ENCODE data around the gene VAPB. TPM values are rescaled to one million over a fixed set of nuclear protein-coding genes. Genes with fewer than 3 reads are reported as not detected.

VAPB gene
- total RNA-seq, 1 donor from 2014 or later: 53.8 TPM

DNA sequence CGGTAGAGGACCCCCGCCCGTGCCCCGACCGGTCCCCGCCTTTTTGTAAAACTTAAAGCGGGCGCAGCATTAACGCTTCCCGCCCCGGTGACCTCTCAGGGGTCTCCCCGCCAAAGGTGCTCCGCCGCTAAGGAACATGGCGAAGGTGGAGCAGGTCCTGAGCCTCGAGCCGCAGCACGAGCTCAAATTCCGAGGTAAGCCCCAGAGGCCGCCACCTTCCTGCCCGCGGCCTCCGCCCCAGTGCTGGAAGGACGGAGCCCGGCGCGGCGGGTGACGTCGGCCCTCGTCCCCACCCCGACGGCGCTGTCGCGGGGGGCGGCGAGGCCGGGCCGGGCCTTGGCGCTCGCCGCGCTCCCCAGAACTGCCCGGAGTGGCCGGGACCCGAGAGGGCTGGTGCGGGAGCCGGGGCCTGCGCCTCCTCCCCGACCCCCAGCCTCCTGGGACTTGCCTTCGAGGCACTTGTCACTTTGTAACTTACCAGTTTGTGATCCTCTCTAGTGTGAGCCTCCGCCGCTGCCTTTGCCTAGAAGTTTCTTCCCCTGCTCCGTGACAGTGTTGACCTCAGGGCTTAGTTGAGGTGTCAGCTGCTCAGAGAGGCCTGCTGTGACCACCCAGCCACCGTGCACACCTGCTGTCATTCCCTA, 417 bp downstream of the VAPB start:
- H3K9me3 Mint-ChIP-seq (ENCODE audit: low read depth): no peaks in the 10 kb centered on the region

DNA sequence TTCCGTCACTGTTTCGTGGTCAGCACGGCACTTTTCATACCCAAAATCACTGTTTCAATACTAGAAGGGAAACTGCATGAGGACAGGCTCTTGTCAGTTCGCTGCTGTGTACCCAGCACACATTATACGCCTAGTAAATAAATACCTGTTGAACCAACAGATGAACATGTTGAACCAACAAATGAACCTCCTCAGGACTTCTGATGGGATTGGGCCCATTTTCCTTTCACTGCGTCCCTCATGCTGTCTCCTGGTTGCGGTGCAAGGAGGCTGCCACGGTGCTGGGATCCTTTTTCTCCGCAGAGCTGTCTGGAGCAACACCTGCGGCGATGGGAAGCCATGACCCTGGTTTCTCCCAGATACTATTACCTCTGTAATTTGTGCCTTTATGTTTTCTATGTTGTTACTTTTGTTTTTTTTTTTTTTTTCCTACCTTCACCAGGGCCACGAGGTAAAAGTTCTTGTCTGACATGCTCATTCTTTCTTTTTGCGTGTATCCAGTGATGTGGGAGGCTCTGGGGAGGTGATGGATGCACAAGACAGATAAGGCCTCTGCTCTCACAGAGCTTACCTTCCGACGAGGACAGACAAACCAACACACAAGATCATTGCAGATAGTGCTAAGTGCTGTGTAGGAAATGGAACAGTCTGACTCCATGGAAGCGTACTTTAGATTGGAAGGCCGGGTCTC, 1.1 kb downstream of the VAPB start:
- peak overlapping the region; percentile 98 for H3K27ac Mint-ChIP-seq
- H3K4me3 Mint-ChIP-seq (ENCODE audit: low read depth): peak overlapping the region; percentile 88
- H3K27me3 Mint-ChIP-seq: no peaks in the 10 kb centered on the region
- TF ChIP-seq, protein P1, sequence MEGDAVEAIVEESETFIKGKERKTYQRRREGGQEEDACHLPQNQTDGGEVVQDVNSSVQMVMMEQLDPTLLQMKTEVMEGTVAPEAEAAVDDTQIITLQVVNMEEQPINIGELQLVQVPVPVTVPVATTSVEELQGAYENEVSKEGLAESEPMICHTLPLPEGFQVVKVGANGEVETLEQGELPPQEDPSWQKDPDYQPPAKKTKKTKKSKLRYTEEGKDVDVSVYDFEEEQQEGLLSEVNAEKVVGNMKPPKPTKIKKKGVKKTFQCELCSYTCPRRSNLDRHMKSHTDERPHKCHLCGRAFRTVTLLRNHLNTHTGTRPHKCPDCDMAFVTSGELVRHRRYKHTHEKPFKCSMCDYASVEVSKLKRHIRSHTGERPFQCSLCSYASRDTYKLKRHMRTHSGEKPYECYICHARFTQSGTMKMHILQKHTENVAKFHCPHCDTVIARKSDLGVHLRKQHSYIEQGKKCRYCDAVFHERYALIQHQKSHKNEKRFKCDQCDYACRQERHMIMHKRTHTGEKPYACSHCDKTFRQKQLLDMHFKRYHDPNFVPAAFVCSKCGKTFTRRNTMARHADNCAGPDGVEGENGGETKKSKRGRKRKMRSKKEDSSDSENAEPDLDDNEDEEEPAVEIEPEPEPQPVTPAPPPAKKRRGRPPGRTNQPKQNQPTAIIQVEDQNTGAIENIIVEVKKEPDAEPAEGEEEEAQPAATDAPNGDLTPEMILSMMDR (IDR thresholded peaks at IDR 0.05; ENCODE audit: unreplicated experiment): no peak
- H3K4me1 Mint-ChIP-seq (ENCODE audit: low read depth): peaks cover 17% of the 10 kb centered on the region
- no peaks in the 10 kb centered on the region for H3K9me3 Mint-ChIP-seq (ENCODE audit: low read depth)
- DNase-seq (ENCODE audit: low spot score, unreplicated experiment): no peak
- peaks cover 9% of the 10 kb centered on the region for H3K36me3 Mint-ChIP-seq (ENCODE audit: insufficient read depth)

More for the DNA sequence above, 417 bp downstream of the VAPB start:
- TF ChIP-seq, protein P1 (IDR thresholded peaks at IDR 0.05; ENCODE audit: unreplicated experiment): no peak
- Mint-ChIP-seq H3K36me3 (ENCODE audit: insufficient read depth) (peaks cover 9% of the 10 kb centered on the region), H3K4me3 (ENCODE audit: low read depth) (peak overlapping the region; percentile 88), H3K27ac (peak overlapping the region; percentile 98), H3K4me1 (ENCODE audit: low read depth) (peaks cover 17% of the 10 kb centered on the region), H3K27me3 (no peaks in the 10 kb centered on the region)
- DNase-seq (ENCODE audit: low spot score, unreplicated experiment): peak; percentile 27

DNA sequence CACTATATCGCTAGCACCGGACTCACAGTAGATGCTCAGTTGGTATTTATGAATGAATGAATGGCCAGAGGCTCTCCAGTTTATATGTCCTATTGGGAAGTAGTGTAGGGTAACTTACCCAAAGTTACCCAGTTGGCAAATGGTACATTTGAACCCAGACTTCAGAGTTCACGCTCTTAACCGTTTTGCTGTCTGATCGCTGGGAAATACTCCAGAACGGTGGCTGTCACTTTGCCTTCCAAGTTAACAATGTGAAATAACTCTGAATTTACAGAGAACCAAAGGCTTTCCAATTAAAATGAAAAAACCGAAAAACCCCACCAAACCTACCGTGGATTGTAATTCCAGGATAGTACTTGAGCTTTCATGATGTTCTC, 1.6 kb downstream of the VAPB start:
- DNase-seq (ENCODE audit: low spot score, unreplicated experiment): no peak
- Mint-ChIP-seq H3K4me3 (ENCODE audit: low read depth) (peak overlapping the region; percentile 88), H3K27ac (peak overlapping the region; percentile 98), H3K36me3 (ENCODE audit: insufficient read depth) (peaks cover 9% of the 10 kb centered on the region), H3K9me3 (ENCODE audit: low read depth) (no peaks in the 10 kb centered on the region), H3K4me1 (ENCODE audit: low read depth) (peaks cover 18% of the 10 kb centered on the region), H3K27me3 (no peaks in the 10 kb centered on the region)
- TF ChIP-seq, protein P1 (IDR thresholded peaks at IDR 0.05; ENCODE audit: unreplicated experiment): no peak

DNA sequence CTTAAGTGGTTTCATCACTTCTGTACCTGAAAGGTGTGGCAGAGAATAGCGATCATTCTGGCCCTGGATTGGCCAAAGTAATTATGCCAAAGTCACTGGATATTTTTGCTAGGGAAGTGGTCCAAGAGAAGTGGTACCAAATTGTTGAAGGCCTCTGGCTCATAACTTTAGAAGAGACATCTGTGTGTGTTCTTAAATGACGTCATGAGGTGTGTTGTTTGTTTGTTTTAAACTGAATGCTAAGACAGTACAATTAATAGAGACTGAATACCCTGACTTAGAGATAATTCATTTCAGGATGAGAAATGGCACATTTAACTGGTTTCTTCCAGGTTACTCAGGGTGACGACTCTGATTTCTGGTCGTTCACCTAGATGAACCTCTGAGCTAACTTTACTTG, 3.3 kb downstream of the VAPB start:
- Mint-ChIP-seq H3K4me3 (ENCODE audit: low read depth) (no peak overlapping the region), H3K27me3 (no peaks in the 10 kb centered on the region), H3K9me3 (ENCODE audit: low read depth) (no peaks in the 10 kb centered on the region), H3K27ac (peak overlapping the region; percentile 9), H3K36me3 (ENCODE audit: insufficient read depth) (peaks cover 9% of the 10 kb centered on the region), H3K4me1 (ENCODE audit: low read depth) (peaks cover 23% of the 10 kb centered on the region)
- TF ChIP-seq, protein P1 (IDR thresholded peaks at IDR 0.05; ENCODE audit: unreplicated experiment): no peak
- DNase-seq (ENCODE audit: low spot score, unreplicated experiment): no peak

DNA sequence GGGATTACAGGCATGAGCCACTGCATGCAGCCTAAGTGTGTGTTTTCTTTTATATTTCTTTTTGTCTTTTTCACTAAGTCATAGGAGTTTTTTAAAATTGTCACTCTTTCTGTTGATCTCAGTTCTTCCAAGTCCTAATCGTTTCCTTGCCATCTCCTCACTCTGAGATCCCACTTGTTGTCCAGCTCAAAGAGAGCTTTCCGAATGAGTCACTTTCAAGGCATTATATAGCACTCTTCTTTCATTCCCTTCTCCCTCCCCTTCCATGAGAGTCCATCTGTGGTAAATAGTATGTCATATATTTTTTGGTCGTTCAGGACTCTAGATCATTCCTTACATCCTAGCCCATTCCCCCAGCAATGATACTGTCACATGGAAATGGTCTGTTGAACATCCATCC, 4.3 kb downstream of the VAPB start:
- Mint-ChIP-seq H3K36me3 (ENCODE audit: insufficient read depth) (peaks cover 11% of the 10 kb centered on the region), H3K27ac (peak overlapping the region; percentile 19)

More for the DNA sequence above, 4.3 kb downstream of the VAPB start:
- Mint-ChIP-seq H3K4me3 (ENCODE audit: low read depth) (no peak overlapping the region), H3K9me3 (ENCODE audit: low read depth) (no peaks in the 10 kb centered on the region), H3K4me1 (ENCODE audit: low read depth) (peaks cover 23% of the 10 kb centered on the region), H3K27me3 (no peaks in the 10 kb centered on the region)
- no peak for DNase-seq (ENCODE audit: low spot score, unreplicated experiment)
- TF ChIP-seq, protein P1 (IDR thresholded peaks at IDR 0.05; ENCODE audit: unreplicated experiment): no peak

Data from progenitor cell of endocrine pancreas (in vitro differentiated cells).